GM18505 (cell line): Measurements from ENCODE around the gene ANO7.

Experiments used
- ATAC-seq: cut with Tn5 transposase; IDR thresholded peaks from one replicate; pipeline ENCODE4 v1.9.1; 2021; ENCODE audit not compliant: unreplicated experiment
- POLR2A ChIP-seq: IDR thresholded peaks from 4 replicates; pipeline ENCODE4 v1.6.1; 2011; ENCODE audit warnings: borderline replicate concordance; ENCODE audit not compliant: insufficient read depth, insufficient read length; ENCODE audit errors: extremely low read depth

The ANO7 gene

DNA sequence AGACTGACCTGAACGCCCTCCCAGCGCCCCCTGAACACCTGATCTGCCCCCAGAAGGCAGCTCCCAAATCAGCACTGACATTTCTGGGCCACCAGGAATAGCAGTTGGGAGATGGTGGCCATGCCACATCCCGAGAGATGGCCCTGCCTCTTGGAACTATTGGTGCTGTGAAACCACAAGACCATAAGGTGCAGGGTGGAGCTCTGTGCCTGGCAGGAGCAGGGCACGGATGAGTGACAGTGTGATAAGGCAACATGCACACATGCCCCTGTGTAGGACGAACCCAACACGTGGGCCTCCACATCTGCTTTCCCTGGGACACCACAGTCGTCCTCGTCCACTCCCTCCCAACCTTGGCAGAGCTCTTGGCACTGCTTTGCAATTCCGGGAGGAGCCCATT, 26.9 kb downstream of the ANO7 start:
- no peak for TF ChIP-seq POLR2A
- no peak for ATAC-seq

DNA sequence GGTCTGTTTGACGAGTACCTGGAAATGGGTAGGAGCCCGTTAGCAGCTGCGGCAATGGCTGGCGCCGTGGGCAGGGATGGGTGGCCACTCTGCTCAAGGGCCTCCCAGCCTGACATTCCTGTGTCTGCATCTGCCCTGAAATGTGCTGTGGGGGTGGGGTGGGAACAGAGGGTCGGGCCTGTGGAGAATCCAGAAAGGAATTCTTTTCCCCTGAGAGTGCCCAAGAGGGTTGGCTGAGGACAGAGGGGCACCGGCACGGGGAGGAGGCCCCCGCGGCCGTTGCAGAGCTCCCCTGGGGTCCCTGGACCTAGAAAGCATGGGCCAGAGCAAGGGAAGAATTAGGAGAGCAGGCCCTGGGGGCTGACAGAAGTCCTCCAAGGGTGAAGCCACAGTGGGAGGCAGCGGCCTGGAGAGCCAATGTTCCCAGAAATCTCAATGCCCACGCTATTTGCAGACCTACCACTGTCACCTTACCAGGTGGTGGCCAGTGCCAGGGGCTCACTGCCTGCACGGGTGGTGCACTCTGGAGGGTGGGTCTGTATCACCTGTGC, 27.8 kb downstream of the ANO7 start:
- no peak for TF ChIP-seq POLR2A
- ATAC-seq = no peak

- no peak for TF ChIP-seq POLR2A
- ATAC-seq = no peak
Observed at GRCh38 chr2:241217320-241218031, 29.0 kb downstream of the ANO7 start.

DNA sequence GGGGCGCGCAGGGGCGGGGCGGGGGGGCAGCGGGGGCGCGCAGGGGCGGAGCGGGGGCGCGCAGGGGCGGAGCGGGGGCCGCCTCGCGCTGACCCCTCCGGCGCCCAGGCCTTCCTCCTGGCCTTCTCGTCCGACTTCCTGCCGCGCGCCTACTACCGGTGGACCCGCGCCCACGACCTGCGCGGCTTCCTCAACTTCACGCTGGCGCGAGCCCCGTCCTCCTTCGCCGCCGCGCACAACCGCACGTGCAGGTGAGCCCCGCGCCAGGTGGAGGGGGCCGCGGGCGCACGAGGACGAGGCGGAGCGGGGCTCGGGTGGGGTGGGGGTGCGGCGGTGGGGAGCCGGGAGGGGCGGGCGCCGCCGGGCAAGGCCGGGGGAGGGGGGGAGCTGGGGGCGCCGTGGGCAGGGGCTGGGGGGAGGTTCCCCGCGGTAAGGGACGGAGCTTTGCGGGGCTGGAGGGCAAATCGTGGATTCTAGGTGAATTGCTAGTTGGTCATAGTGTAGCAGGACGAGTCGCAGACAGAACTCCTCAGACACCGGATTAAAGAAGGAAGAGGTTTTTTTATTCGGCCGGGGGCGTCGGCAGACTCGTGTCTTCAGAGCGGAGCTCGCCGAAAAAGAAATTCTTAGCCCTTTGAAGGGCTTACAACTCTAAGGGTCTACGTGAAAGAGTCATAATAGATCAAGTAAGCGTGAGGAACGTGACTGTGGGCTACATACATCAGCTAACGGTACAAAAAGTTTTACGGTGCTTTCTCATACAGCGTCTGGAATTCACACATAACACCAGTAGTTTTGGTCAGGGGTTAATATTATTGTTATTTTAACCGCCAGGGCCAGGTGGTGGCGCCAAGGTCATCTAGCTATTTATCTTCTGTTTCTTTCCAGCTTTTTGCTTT, 29.9 kb downstream of the ANO7 start:
- no peak for TF ChIP-seq POLR2A
- no peak for ATAC-seq

- ATAC-seq = no peak
- no peak for TF ChIP-seq POLR2A
Observed at GRCh38 chr2:241219030-241219382, 30.5 kb downstream of the ANO7 start.

- TF ChIP-seq POLR2A = no peak
Observed at GRCh38 chr2:241219856-241220356, 31.4 kb downstream of the ANO7 start.

GRCh38 chr2:241223211-241224017, 34.9 kb downstream of the ANO7 start:
- ATAC-seq = no peak
- no peak for TF ChIP-seq POLR2A

More at GRCh38 chr2:241219856-241220356, 31.4 kb downstream of the ANO7 start:
- ATAC-seq = no peak

DNA sequence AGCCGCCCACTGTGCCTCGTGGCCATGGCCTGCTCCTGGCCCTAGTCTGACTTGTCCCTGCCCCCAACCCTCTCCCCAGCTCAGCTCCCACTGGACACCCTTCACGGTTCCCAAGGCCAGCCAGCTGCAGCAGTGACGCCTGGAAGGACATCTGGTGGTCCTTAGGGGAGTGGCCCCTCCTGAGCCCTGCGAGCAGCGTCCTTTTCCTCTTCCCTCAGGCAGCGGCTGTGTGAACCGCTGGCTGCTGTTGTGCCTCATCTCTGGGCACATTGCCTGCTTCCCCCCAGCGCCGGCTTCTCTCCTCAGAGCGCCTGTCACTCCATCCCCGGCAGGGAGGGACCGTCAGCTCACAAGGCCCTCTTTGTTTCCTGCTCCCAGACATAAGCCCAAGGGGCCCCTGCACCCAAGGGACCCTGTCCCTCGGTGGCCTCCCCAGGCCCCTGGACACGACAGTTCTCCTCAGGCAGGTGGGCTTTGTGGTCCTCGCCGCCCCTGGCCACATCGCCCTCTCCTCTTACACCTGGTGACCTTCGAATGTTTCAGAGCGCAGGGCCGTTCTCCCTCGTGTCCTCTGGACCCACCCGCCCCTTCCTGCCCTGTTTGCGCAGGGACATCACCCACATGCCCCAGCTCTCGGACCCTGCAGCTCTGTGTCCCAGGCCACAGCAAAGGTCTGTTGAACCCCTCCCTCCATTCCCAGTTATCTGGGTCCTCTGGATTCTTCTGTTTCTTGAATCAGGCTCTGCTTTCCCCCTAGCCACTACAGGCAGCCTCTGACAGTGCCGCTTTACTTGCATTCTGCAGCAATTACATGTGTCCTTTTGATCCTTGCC, 35.8 kb downstream of the ANO7 start:
- TF ChIP-seq POLR2A = no peak
- no peak for ATAC-seq

DNA sequence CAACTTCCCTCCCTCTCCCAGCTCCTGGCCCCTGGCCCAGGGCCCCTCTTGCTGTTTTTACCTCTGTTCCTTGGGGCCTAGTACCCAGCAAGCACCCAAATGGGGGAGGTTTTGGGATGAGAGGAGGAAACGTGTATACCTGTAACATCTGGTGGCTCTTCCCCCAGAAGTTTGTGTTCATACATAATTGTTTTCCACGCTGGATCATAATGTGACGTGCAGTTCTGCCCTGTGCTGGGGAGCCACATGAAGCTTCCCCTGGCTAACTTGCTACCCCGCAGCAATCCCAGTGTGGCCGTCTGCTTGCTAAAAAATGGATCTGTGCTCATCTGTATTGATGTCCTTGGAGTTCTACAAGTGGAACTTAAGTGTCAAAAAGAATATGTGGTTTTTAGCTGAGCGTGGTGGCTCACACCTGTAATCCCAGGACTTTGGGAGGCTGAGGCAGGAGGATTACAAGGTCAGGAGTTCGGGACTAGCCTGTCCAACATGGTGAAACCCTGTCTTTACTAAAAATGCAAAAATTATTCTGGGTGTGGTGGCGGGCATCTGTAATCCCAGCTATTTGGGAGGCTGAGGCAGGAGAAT, 36.5 kb downstream of the ANO7 start:
- no peak for TF ChIP-seq POLR2A
- no peak for ATAC-seq

DNA sequence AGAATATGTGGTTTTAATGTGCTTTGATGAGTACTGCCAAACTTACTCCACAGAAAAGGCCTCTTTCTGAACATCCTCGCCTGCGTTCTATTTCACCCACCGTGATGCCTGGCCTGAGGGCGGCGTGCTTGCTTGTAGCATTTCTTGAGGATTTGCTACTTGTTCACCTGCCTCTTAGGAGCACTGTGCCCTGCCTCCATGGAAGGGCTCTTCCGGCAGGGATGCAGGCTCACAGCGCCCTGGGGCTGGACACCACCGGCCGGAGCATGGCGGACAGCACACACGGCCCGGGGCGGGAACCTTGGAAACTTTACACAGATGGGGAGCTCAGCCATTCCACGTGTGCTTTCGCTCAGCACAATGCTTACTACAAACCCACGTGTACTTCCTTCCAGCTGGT, 37.1 kb downstream of the ANO7 start:
- TF ChIP-seq POLR2A = no peak
- no peak for ATAC-seq

- no peak for TF ChIP-seq POLR2A
- ATAC-seq = no peak
Observed at GRCh38 chr2:241225983-241226382, 37.5 kb downstream of the ANO7 start.
